K562 (cell line): Measurements from ENCODE around the gene RGS9. TPM values are rescaled to one million over a fixed set of nuclear protein-coding genes. Genes with fewer than 3 reads are reported as not detected.
A peak's percentile ranks its signal among the peaks of the same experiment; 100 is the strongest.

ENCODE experiments used
- ARNT ChIP-seq, 2 experiments: fragments of 450-650 bp; IDR thresholded peaks; 2 replicates each; pipeline ENCODE4 v1.6.1; 2016; ENCODE audit warnings: mild to moderate bottlenecking in 1 of 2
- C11orf30 ChIP-seq: fragments of 450-650 bp; IDR thresholded peaks from 2 replicates; pipeline ENCODE4 v1.6.1; 2016; ENCODE audit warnings: low read depth, mild to moderate bottlenecking
- COPS2 ChIP-seq: fragments of 450-650 bp; conservative IDR thresholded peaks from 2 replicates; pipeline ENCODE4 v1.6.1; 2016; ENCODE audit warnings: mild to moderate bottlenecking, moderate library complexity
- DNMT1 ChIP-seq: fragments of 450-650 bp; IDR thresholded peaks from 2 replicates; pipeline ENCODE4 v1.6.1; 2016; ENCODE audit warnings: antibody characterized with exemption, mild to moderate bottlenecking
- DPF2 ChIP-seq: fragments of 450-650 bp; IDR thresholded peaks from 2 replicates; pipeline ENCODE4 v1.6.1; 2016
- FIP1L1 ChIP-seq: fragments of 200-400 bp; formaldehyde crosslinking; IDR thresholded peaks from 2 replicates; pipeline ENCODE4 v1.6.1; 2018; ENCODE audit warnings: mild to moderate bottlenecking, low read depth, low read length; ENCODE audit not compliant: poor library complexity, severe bottlenecking
- FOS ChIP-seq: IDR thresholded peaks from 3 replicates; pipeline ENCODE4 v1.6.1; 2011; ENCODE audit not compliant: insufficient read length; ENCODE audit errors: extremely low read depth
- HSF4 ChIP-seq: fragments of 250-450 bp; sonication (Bioruptor Pico); IDR thresholded peaks from 2 replicates; pipeline ENCODE4 v2.1.2; 2022; ENCODE audit warnings: mild to moderate bottlenecking, moderate library complexity, borderline replicate concordance
- KLF1 ChIP-seq: fragments of 450-650 bp; IDR thresholded peaks from 2 replicates; pipeline ENCODE4 v1.6.1; 2016; ENCODE audit warnings: missing genetic modification characterization, missing compliant biosample characterization
- MAFG ChIP-seq: fragments of 450-650 bp; conservative IDR thresholded peaks from 2 replicates; pipeline ENCODE4 v1.6.1; 2016; ENCODE audit warnings: missing genetic modification characterization, missing compliant biosample characterization
- MEIS2 ChIP-seq: fragments of 450-650 bp; IDR thresholded peaks from 2 replicates; pipeline ENCODE4 v1.6.1; 2014; ENCODE audit warnings: mild to moderate bottlenecking; ENCODE audit not compliant: partially characterized antibody
- MTA2 ChIP-seq: fragments of 450-650 bp; IDR thresholded peaks from 2 replicates; pipeline ENCODE4 v1.6.1; 2016; ENCODE audit warnings: low read depth
- NFATC3 ChIP-seq: fragments of 450-650 bp; IDR thresholded peaks from 2 replicates; pipeline ENCODE4 v1.6.1; 2017; ENCODE audit warnings: mild to moderate bottlenecking
- PURB ChIP-seq: sonication (generic); formaldehyde crosslinking; IDR thresholded peaks from 2 replicates; pipeline ENCODE4 v1.9.0; 2021; ENCODE audit warnings: low read depth, mild to moderate bottlenecking, missing genetic modification reagents
- RUNX1 ChIP-seq: sonication (generic); IDR thresholded peaks from 2 replicates; pipeline ENCODE4 v1.6.1; 2016; ENCODE audit warnings: antibody characterized with exemption, low read depth
- SMARCE1 ChIP-seq: fragments of 450-650 bp; IDR thresholded peaks from 2 replicates; pipeline ENCODE4 v1.7.1; 2016; ENCODE audit warnings: mild to moderate bottlenecking
- TCFL5 ChIP-seq: fragments of 250-450 bp; sonication (Bioruptor Pico); conservative IDR thresholded peaks from 2 replicates; pipeline ENCODE4 v1.6.1; 2021; ENCODE audit warnings: mild to moderate bottlenecking, moderate library complexity, matching md5 sums
- THAP12 ChIP-seq: fragments of 250-450 bp; sonication (Bioruptor Pico); IDR thresholded peaks from 2 replicates; pipeline ENCODE4 v1.9.0; 2021; ENCODE audit warnings: mild to moderate bottlenecking, inconsistent platforms
- TRIM24 ChIP-seq, 2 experiments: fragments of 450-650 bp; IDR thresholded peaks; 2 replicates each; pipeline ENCODE4 v1.6.1; 2016
- ZFX ChIP-seq: sonication (generic); formaldehyde crosslinking; IDR thresholded peaks from 2 replicates; pipeline ENCODE4 v1.8.0; 2022; ENCODE audit warnings: mild to moderate bottlenecking, missing genetic modification reagents, moderate library complexity
- ZNF121 ChIP-seq: sonication (generic); formaldehyde crosslinking; conservative IDR thresholded peaks from 2 replicates; pipeline ENCODE4 v1.8.0; 2022; ENCODE audit warnings: missing genetic modification reagents
- ZNF175 ChIP-seq: fragments of 200-800 bp; sonication (Bioruptor generic); IDR thresholded peaks from 2 replicates; pipeline ENCODE4 v1.6.1; 2016; ENCODE audit warnings: low read depth, mild to moderate bottlenecking, missing genetic modification characterization, missing compliant biosample characterization
- ZNF212 ChIP-seq: fragments of 450-650 bp; formaldehyde crosslinking; IDR thresholded peaks from 2 replicates; pipeline ENCODE4 v1.4.0; 2020; ENCODE audit warnings: mild to moderate bottlenecking
- ZNF253 ChIP-seq: fragments of 250-450 bp; sonication (Bioruptor Pico); conservative IDR thresholded peaks from 2 replicates; pipeline ENCODE4 v1.6.1; 2021; ENCODE audit warnings: mild to moderate bottlenecking
- ZNF41 ChIP-seq: fragments of 250-450 bp; sonication (Bioruptor Pico); conservative IDR thresholded peaks from 2 replicates; pipeline ENCODE4 v1.4.0; 2020; ENCODE audit warnings: mild to moderate bottlenecking
- ZNF655 ChIP-seq: fragments of 250-450 bp; sonication (Bioruptor Pico); IDR thresholded peaks from 2 replicates; pipeline ENCODE4 v1.5.0; 2021
- polyA plus RNA-seq, 8 experiments: library from polyadenylated mRNA; depleted of rRNA in 4 of 8; stranded (reverse) in 5 of 8; unstranded in 3 of 8; fragments of >200 nt; fragmentation: Nextera tagmentation in 2 of 8; fragmentation: Illumina TruSeq in 1 of 8; extraction: Ambion mirVana in 2 of 8; extraction: Trizol in 1 of 8; gene quantifications; 2 replicates each; pipeline versions ENCODE4 v1.2.1 to v1.2.3, GENCODE V29; 2011 to 2014; ENCODE audit warnings: inconsistent platforms in 1 of 8, missing spikeins in 1 of 8
- total RNA-seq, 7 experiments: library from RNA; depleted of rRNA in 6 of 7; stranded (reverse); fragments of >200 nt in 6 of 7; fragmentation: Illumina TruSeq in 2 of 7; extraction: Trizol in 2 of 7; gene quantifications; 2 replicates each; pipeline versions ENCODE4 v1.2.1 to v1.2.3, GENCODE V29; 2011 to 2021; ENCODE audit warnings: low replicate concordance in 1 of 7
- TF ChIP-seq, protein P1 (sequence below): sonication (generic); formaldehyde crosslinking; IDR thresholded peaks from 2 replicates; pipeline ENCODE4 v1.4.0; 2020; ENCODE audit warnings: mild to moderate bottlenecking, missing genetic modification reagents
- TF ChIP-seq, protein P2 (sequence below): sonication (generic); formaldehyde crosslinking; IDR thresholded peaks from 2 replicates; pipeline ENCODE4 v1.9.0; 2022; ENCODE audit warnings: mild to moderate bottlenecking, missing genetic modification reagents

RGS9 gene
- total and polyA plus RNA-seq, 9 of the 15 experiments (the other 6 are each of a cell fraction or from before 2014, with no cell fraction given): 0.18 to 1.4 (median 0.55) TPM

DNA sequence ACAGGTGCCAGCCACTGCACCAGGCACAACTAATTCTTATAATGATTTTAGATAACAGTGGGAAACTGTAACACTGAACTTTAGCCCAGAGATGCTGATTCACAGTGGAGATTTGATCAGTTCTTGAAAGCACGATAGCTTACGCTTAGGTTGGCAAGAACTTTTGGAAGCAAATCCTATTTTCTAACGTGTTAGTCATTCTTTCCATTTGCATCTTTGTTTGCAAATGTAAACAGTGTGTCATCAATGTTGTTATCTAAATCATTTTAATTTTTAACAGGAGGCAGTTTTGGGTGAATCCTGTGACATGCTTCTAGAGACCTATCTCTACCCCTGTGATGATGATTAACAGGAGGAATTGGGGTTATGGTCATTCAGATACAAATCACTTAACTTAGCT is 44.9 kb upstream of the RGS9 start (continued):
- TF ChIP-seq, protein P1, sequence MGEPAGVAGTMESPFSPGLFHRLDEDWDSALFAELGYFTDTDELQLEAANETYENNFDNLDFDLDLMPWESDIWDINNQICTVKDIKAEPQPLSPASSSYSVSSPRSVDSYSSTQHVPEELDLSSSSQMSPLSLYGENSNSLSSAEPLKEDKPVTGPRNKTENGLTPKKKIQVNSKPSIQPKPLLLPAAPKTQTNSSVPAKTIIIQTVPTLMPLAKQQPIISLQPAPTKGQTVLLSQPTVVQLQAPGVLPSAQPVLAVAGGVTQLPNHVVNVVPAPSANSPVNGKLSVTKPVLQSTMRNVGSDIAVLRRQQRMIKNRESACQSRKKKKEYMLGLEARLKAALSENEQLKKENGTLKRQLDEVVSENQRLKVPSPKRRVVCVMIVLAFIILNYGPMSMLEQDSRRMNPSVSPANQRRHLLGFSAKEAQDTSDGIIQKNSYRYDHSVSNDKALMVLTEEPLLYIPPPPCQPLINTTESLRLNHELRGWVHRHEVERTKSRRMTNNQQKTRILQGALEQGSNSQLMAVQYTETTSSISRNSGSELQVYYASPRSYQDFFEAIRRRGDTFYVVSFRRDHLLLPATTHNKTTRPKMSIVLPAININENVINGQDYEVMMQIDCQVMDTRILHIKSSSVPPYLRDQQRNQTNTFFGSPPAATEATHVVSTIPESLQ: no peak
- no peak for TF ChIP-seq ZNF253 (CRISPR knock-in tag)
- no peak for TF ChIP-seq FOS
- no peak for TF ChIP-seq DNMT1
- no peak for TF ChIP-seq MEIS2
- TF ChIP-seq NFATC3: peak; percentile 91; the same call in 1 of the 2 replicates
- TF ChIP-seq HSF4 (CRISPR knock-in tag): no peak
- no peak for TF ChIP-seq TCFL5 (CRISPR knock-in tag)
- TF ChIP-seq THAP12 (CRISPR knock-in tag): no peak
- no peak for TF ChIP-seq ZNF212
- TF ChIP-seq FIP1L1: no peak
- TF ChIP-seq KLF1 (tag): no peak
- no peak for TF ChIP-seq PURB (CRISPR knock-in tag)
- no peak for TF ChIP-seq COPS2
- TF ChIP-seq, protein P2, sequence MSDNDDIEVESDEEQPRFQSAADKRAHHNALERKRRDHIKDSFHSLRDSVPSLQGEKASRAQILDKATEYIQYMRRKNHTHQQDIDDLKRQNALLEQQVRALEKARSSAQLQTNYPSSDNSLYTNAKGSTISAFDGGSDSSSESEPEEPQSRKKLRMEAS (CRISPR knock-in tag): no peak
- 0 out of 4 replicates have a peak, but pooled peaks of 1 of the 2 experiments have one; percentile 13 for TF ChIP-seq TRIM24 (IDR thresholded peaks at IDR 0.05)
- no peak for TF ChIP-seq ZNF175 (CRISPR knock-in tag)
- TF ChIP-seq SMARCE1: peak; percentile 64; the same call in 1 of the 2 replicates
- TF ChIP-seq ARNT (IDR thresholded peaks at IDR 0.05): no peak
- TF ChIP-seq C11orf30: 0 out of 2 replicates have a peak, but pooled peaks have one; percentile 5
- no peak for TF ChIP-seq MTA2
- no peak for TF ChIP-seq ZNF121 (CRISPR knock-in tag)
- TF ChIP-seq RUNX1: no peak
- TF ChIP-seq ZNF655 (CRISPR knock-in tag): no peak
- TF ChIP-seq ZFX (CRISPR knock-in tag): no peak
- 0 out of 2 replicates have a peak, but pooled peaks have one; percentile 8 for TF ChIP-seq MAFG (tag)
- TF ChIP-seq DPF2: no peak
- no peak for TF ChIP-seq ZNF41 (CRISPR knock-in tag)
